SU-DHL-6 (cell line): ENCODE data around the gene RWDD1.

Experiments
- H2AFZ ChIP-seq: fragments of 200-600 bp; sonication (generic); 2 replicates; pipeline ENCODE4 v1.6.1; 2014; ENCODE audit warnings: low read depth, mild to moderate bottlenecking, moderate library complexity, mixed read lengths, antibody characterized with exemption, low read length; ENCODE audit not compliant: severe bottlenecking
- H3F3A ChIP-seq: fragments of 200-600 bp; shearing (Covaris generic); 2 replicates; pipeline ENCODE4 v1.6.0; 2016; ENCODE audit warnings: antibody characterized with exemption, mild to moderate bottlenecking; ENCODE audit not compliant: insufficient read depth
- H3K27ac ChIP-seq: fragments of 200-600 bp; sonication (generic); 2 replicates; pipeline ENCODE4 v1.5.1; 2016; ENCODE audit warnings: low read depth, mild to moderate bottlenecking, low read length, moderate library complexity, mixed read lengths
- H3K27me3 ChIP-seq: fragments of 200-600 bp; sonication (generic), shearing (Covaris generic); 2 replicates; pipeline ENCODE4 v1.6.0; 2014; ENCODE audit warnings: mild to moderate bottlenecking, low read length
- H3K36me3 ChIP-seq: fragments of 200-600 bp; sonication (generic); 2 replicates; pipeline ENCODE4 v1.6.1; 2014; ENCODE audit warnings: mild to moderate bottlenecking, low read length, mixed read lengths
- H3K4me2 ChIP-seq: fragments of 300-600, 200-600 bp; shearing (Covaris generic), sonication (generic); 2 replicates; pipeline ENCODE4 v1.6.0; 2014; ENCODE audit warnings: low read length, low read depth, mild to moderate bottlenecking; ENCODE audit not compliant: poor library complexity, severe bottlenecking
- H3K4me3 ChIP-seq: fragments of 200-600 bp; sonication (generic); 2 replicates; pipeline ENCODE4 v1.5.1; 2014; ENCODE audit warnings: antibody characterized with exemption, low read length, mild to moderate bottlenecking, mixed read lengths; ENCODE audit not compliant: insufficient read depth, poor library complexity, severe bottlenecking
- H3K79me2 ChIP-seq: fragments of 200-600 bp; sonication (generic); 2 replicates; pipeline ENCODE4 v1.6.1; 2014; ENCODE audit warnings: mild to moderate bottlenecking, low read length, moderate library complexity; ENCODE audit not compliant: insufficient read depth
- H3K9ac ChIP-seq: fragments of 200-600 bp; sonication (generic); 2 replicates; pipeline ENCODE4 v1.7.0; 2014; ENCODE audit warnings: mild to moderate bottlenecking, low read length
- H3K9me2 ChIP-seq: fragments of 200-600 bp; sonication (generic); replicated peaks from 2 replicates; pipeline ENCODE4 v1.6.1; 2014; ENCODE audit warnings: low read length; ENCODE audit not compliant: insufficient read depth
- H3K9me3 ChIP-seq: fragments of 200-600 bp; sonication (generic); 2 replicates; pipeline ENCODE4 v1.6.1; 2014; ENCODE audit warnings: low read length, mixed read lengths; ENCODE audit not compliant: insufficient read depth
- H4K20me1 ChIP-seq: fragments of 200-600 bp; sonication (generic); 2 replicates; pipeline ENCODE4 v1.6.1; 2014; ENCODE audit warnings: low read depth, mild to moderate bottlenecking, antibody characterized with exemption, low read length, moderate library complexity, mixed read lengths
- EZH2phosphoT487 ChIP-seq: fragments of 200-600 bp; sonication (generic), shearing (Covaris generic); conservative IDR thresholded peaks from 2 replicates; pipeline ENCODE4 v1.6.1; 2018; ENCODE audit warnings: mild to moderate bottlenecking, antibody characterized with exemption, low read length, moderate library complexity, mixed read lengths
- TF ChIP-seq, protein P1 (sequence below): fragments of 200-600 bp; sonication (generic); IDR thresholded peaks from one replicate; pipeline ENCODE4 v1.5.1; 2017; ENCODE audit warnings: antibody characterized with exemption, mild to moderate bottlenecking, low read length, moderate library complexity; ENCODE audit not compliant: insufficient read depth, poor library complexity, severe bottlenecking

The RWDD1 gene

DNA sequence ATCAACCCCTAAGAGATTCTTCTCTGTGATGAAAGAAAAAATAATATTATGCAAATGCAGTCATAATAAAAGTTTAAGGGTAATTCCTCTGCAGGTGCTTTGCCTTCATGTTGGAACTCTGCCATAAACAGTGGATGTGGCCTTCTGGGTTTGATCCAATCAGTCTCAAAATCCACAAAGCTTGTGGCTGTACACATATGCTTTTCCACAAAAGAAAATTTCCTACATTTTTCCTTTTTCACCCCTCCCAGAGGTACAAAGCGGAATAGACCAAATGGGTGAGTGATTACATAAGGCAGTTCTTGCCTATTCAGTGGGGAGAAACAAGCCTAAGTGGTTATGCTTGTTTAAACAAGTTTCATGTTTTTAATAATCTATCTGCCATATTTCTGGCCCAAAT lies 43.2 kb upstream of the RWDD1 start:
- H3K9me2 ChIP-seq: no peaks in the 10 kb centered on the region
- no peaks in the 10 kb centered on the region for H3K79me2 ChIP-seq
- no peak overlapping the region for H3K4me2 ChIP-seq
- H3K27ac ChIP-seq: no peak overlapping the region
- H3K36me3 ChIP-seq: no peaks in the 10 kb centered on the region
- H3F3A ChIP-seq: no peaks in the 10 kb centered on the region
- no peaks in the 10 kb centered on the region for H3K9me3 ChIP-seq
- no peak overlapping the region for H2AFZ ChIP-seq
- H3K9ac ChIP-seq: no peak overlapping the region
- H3K27me3 ChIP-seq: no peaks in the 10 kb centered on the region
- H4K20me1 ChIP-seq: no peaks in the 10 kb centered on the region
- TF ChIP-seq, protein P1, sequence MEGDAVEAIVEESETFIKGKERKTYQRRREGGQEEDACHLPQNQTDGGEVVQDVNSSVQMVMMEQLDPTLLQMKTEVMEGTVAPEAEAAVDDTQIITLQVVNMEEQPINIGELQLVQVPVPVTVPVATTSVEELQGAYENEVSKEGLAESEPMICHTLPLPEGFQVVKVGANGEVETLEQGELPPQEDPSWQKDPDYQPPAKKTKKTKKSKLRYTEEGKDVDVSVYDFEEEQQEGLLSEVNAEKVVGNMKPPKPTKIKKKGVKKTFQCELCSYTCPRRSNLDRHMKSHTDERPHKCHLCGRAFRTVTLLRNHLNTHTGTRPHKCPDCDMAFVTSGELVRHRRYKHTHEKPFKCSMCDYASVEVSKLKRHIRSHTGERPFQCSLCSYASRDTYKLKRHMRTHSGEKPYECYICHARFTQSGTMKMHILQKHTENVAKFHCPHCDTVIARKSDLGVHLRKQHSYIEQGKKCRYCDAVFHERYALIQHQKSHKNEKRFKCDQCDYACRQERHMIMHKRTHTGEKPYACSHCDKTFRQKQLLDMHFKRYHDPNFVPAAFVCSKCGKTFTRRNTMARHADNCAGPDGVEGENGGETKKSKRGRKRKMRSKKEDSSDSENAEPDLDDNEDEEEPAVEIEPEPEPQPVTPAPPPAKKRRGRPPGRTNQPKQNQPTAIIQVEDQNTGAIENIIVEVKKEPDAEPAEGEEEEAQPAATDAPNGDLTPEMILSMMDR: no peak
- no peak for TF ChIP-seq EZH2phosphoT487
- H3K4me3 ChIP-seq: no peak overlapping the region

DNA sequence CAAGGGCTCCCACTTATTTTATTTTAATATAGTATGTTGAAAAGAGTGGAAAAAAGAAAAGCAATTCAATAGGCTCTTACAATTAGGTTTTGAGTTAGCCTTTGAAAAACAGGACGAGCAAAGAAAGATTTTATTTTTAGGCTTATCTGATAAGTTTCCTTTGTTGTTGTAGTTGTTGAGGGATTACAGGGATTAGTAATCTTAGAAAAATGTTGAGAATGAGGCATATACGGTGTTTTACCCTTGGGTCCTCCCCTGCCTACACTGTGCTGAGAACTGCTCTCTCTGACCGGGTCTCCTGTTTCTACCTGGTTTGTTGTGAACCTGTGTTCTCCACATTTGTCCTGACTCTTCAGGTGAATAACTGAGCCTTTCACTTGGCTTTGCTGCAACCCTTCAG lies 42.5 kb upstream of the RWDD1 start:
- Histone ChIP-seq H3F3A (no peaks in the 10 kb centered on the region), H3K36me3 (no peaks in the 10 kb centered on the region), H2AFZ (no peak overlapping the region), H3K79me2 (no peaks in the 10 kb centered on the region), H3K9me2 (no peaks in the 10 kb centered on the region), H3K9me3 (no peaks in the 10 kb centered on the region), H4K20me1 (no peaks in the 10 kb centered on the region), H3K4me3 (no peak overlapping the region), H3K9ac (no peak overlapping the region), H3K27ac (no peak overlapping the region), H3K27me3 (no peaks in the 10 kb centered on the region), H3K4me2 (no peak overlapping the region)
- TF ChIP-seq, protein P1: no peak
- no peak for TF ChIP-seq EZH2phosphoT487

DNA sequence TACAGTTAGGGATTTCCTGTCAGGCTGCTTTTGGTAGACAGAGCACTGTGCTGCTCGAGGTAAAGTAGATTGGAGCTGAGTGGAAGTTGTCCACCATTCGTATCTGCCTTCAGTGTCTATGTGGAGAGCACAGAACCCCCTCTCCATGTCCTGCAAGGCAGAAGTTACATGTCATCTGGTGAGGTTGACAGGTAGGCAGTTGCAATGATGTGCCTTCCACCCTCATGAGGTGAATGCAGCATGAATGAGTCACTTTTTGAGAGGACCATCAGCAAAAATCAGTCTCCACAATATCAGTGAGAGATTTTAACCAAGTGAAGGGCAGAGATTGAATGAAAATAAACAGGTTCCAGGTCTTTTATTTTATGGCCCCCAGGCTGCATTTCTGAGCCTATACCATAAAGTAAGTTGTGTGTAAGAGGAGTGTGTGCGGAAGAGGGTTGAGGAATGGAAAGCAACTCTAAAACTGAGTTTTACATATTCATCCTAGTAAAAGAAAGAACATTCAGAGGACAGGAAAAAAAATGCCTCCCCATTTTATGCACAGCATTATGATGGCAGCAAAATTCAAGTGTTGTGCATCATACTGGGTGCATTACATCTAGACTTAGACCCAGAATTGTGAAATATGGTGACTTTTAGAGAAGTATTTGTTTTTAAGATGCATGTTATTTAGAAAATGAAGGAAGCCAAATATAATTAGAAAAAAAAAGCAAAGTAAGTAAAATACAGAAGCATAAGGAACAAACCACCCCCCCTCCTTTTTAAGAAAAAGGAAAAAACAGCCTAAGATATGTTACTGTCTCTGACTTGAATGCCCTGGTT lies 41.6 kb upstream of the RWDD1 start:
- Histone ChIP-seq H3K4me3 (no peak overlapping the region), H3K9me2 (no peaks in the 10 kb centered on the region), H3K9ac (no peak overlapping the region), H3K27me3 (no peaks in the 10 kb centered on the region), H3K9me3 (no peaks in the 10 kb centered on the region), H3K4me2 (no peak overlapping the region), H4K20me1 (no peaks in the 10 kb centered on the region), H3F3A (no peaks in the 10 kb centered on the region), H3K79me2 (no peaks in the 10 kb centered on the region), H2AFZ (no peak overlapping the region), H3K27ac (no peak overlapping the region), H3K36me3 (no peaks in the 10 kb centered on the region)
- TF ChIP-seq, protein P1: no peak
- no peak for TF ChIP-seq EZH2phosphoT487
